ENCODE measurements around the gene MAPK10. TPM values are rescaled to one million over a fixed set of nuclear protein-coding genes. Genes with fewer than 3 reads are reported as not detected.

Gene MAPK10
- total RNA-seq, 2 experiments from 2014 or later: 32.0 TPM; not detected in 1

- POLR2A ChIA-PET: no interaction called here
- Histone ChIP-seq H3K9me3 (ENCODE audit: low read length) (no peaks in the 10 kb centered on the region), H3K9me2 (ENCODE audit: insufficient read depth, low read length) (no peaks in the 10 kb centered on the region), H3K79me2 (ENCODE audit: insufficient read depth, low read depth, low read length) (no peaks in the 10 kb centered on the region), H4K20me1 (ENCODE audit: insufficient read depth, low read length) (no peaks in the 10 kb centered on the region), H3K4me3 (ENCODE audit: low read depth, low read length, poor library complexity, severe bottlenecking) (no peak overlapping the region), H3K4me1 (ENCODE audit: insufficient read depth, low read length, poor library complexity, severe bottlenecking) (no peaks in the 10 kb centered on the region), H3K27ac (ENCODE audit: low read depth, low read length, poor library complexity, severe bottlenecking) (no peak overlapping the region), H3K4me2 (ENCODE audit: low read length) (no peak overlapping the region), H3K36me3 (ENCODE audit: insufficient read depth, low read length) (no peaks in the 10 kb centered on the region), H2AFZ (ENCODE audit: low read length) (no peak overlapping the region)
- intact Hi-C loops (cut with micrococcal nuclease; ENCODE audit: unreplicated experiment): no loop called here
- no TSS peak for BruUV-seq (replicated peaks)
- no peak for TF ChIP-seq CTCF (conservative IDR thresholded peaks at IDR 0.05; ENCODE audit: low read length)
- no peak for TF ChIP-seq EZH2phosphoT487 (IDR thresholded peaks at IDR 0.05; ENCODE audit: borderline replicate concordance, low read depth, low read length)
- CTCF ChIA-PET (ENCODE audit: unreplicated experiment): no interaction called here
- DNase-seq (ENCODE audit: low spot score): no peak
These were observed 21.3 kb downstream of the MAPK10 start for GRCh38 chr4:86338521-86338920.

DNA sequence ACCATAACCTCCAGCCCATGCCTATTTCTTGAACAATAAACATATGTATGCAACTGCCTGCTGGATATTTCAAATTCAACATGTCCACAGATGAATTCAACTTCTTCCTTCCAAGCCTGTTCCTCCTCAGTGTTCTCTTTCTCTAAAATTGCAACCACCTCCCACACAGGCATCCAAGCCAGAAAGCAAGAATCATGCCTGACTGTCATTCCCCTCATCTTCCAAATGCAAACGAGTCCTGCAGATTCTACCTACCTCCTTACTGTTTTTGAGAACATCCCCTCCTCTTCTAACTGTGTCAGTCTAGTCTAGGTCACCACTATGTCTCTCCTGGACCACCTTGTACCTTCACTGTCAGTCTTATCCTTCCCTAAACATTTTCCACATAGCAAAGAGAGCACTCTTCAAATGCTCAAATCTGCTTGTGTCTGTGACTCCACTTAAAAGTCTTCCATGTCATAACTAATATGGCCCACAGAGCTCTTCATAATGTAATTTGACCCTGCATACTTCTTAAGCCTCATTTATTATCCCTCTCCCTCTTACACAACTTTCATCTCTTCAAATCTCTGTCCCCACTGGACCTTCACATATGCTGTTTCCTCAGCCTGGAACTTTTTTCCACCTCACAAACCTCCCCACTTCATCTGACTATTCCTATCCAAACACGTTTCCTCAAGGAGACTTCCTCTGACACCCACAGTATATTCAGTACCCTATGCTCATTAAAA lies 25.7 kb downstream of the MAPK10 start:
- POLR2A ChIA-PET: no interaction called here
- no TSS peak for BruUV-seq (replicated peaks)
- no peaks in the 10 kb centered on the region for H3K4me1 ChIP-seq (ENCODE audit: insufficient read depth, low read length, poor library complexity, severe bottlenecking)

More for the DNA sequence above, 25.7 kb downstream of the MAPK10 start:
- Histone ChIP-seq H3K9me2 (ENCODE audit: insufficient read depth, low read length) (no peaks in the 10 kb centered on the region), H3K4me3 (ENCODE audit: low read depth, low read length, poor library complexity, severe bottlenecking) (no peak overlapping the region), H3K27ac (ENCODE audit: low read depth, low read length, poor library complexity, severe bottlenecking) (no peak overlapping the region), H3K36me3 (ENCODE audit: insufficient read depth, low read length) (no peaks in the 10 kb centered on the region), H3K4me2 (ENCODE audit: low read length) (no peak overlapping the region), H2AFZ (ENCODE audit: low read length) (no peak overlapping the region), H3K79me2 (ENCODE audit: insufficient read depth, low read depth, low read length) (no peaks in the 10 kb centered on the region), H4K20me1 (ENCODE audit: insufficient read depth, low read length) (no peaks in the 10 kb centered on the region), H3K9me3 (ENCODE audit: low read length) (no peaks in the 10 kb centered on the region)
- no peak for TF ChIP-seq CTCF (conservative IDR thresholded peaks at IDR 0.05; ENCODE audit: low read length)
- TF ChIP-seq EZH2phosphoT487 (IDR thresholded peaks at IDR 0.05; ENCODE audit: borderline replicate concordance, low read depth, low read length): no peak
- intact Hi-C loops (cut with micrococcal nuclease; ENCODE audit: unreplicated experiment): no loop called here
- CTCF ChIA-PET (ENCODE audit: unreplicated experiment): no interaction called here
- no peak for DNase-seq (ENCODE audit: low spot score)
